Activated T-helper 1 cell treated with Interleukin-2 at 50 U/mL for 16 hours (primary cell): ENCODE measurements around the gene PCIF1.
A peak's percentile ranks its signal among the peaks of the same experiment; 100 is the strongest.
"Not testable (repeated sequence)": the region's sequence is repeated elsewhere in the genome, so short reads cannot be mapped to it uniquely, and the experiment has no call there.

Experiments
- DNase-seq: peaks from one replicate; pipeline ENCODE4 v3.0.0-alpha.2; 2020; ENCODE audit warnings: low read depth

The PCIF1 gene

GRCh38 chr20:45934586-45935415, at the start of gene PCIF1:
Gene PCIF1, plus strand, starts transcription at chr20:45934683. Its CDS starts 4,317 bp downstream, at chr20:45939000.
- DNase-seq, result peak; percentile 97

- no peak for DNase-seq
Observed at GRCh38 chr20:45886590-45887345, 47.7 kb upstream of the PCIF1 start.

GRCh38 chr20:45887346-45887715, 47.2 kb upstream of the PCIF1 start, which contains the start of gene SPATA25:
Gene SPATA25, minus strand, starts transcription at chr20:45887622. Its CDS starts 32 bp downstream, at chr20:45887590.
- DNase-seq, result no peak

- DNase-seq, result no peak
Observed at GRCh38 chr20:45888681-45889080, 45.8 kb upstream of the PCIF1 start.

GRCh38 chr20:45890077-45890984, 44.2 kb upstream of the PCIF1 start:
- DNase-seq, result peak; percentile 23

GRCh38 chr20:45890985-45891983, 43.2 kb upstream of the PCIF1 start, which contains the start of the genes CTSA and NEURL2:
Gene CTSA, plus strand, starts transcription at chr20:45891335. Its CDS starts 234 bp downstream, at chr20:45891569.
Gene NEURL2, minus strand, starts transcription at chr20:45891208. Its CDS starts 217 bp downstream, at chr20:45890991.
- peak; percentile 72 for DNase-seq

- no peak for DNase-seq
Observed at GRCh38 chr20:45892049-45892825, 42.2 kb upstream of the PCIF1 start.

- no peak for DNase-seq
Observed at GRCh38 chr20:45892828-45893500, 41.5 kb upstream of the PCIF1 start.

GRCh38 chr20:45893831-45894230, 40.7 kb upstream of the PCIF1 start:
- no peak for DNase-seq

GRCh38 chr20:45894797-45895196, 39.7 kb upstream of the PCIF1 start:
- DNase-seq, result no peak

GRCh38 chr20:45896641-45897161, 37.8 kb upstream of the PCIF1 start:
- no peak for DNase-seq

- DNase-seq, result no peak
Observed at GRCh38 chr20:45897289-45897688, 37.2 kb upstream of the PCIF1 start.

- no peak for DNase-seq
Observed at GRCh38 chr20:45897692-45898091, 36.8 kb upstream of the PCIF1 start.

- no peak for DNase-seq
Observed at GRCh38 chr20:45898285-45898684, 36.2 kb upstream of the PCIF1 start.

GRCh38 chr20:45899046-45899835, 35.2 kb upstream of the PCIF1 start:
- DNase-seq, result no peak

- DNase-seq, result not testable (repeated sequence)
Observed at GRCh38 chr20:45901332-45901731, 33.2 kb upstream of the PCIF1 start.

- DNase-seq, result no peak
Observed at GRCh38 chr20:45902199-45902701, 32.2 kb upstream of the PCIF1 start.
